Lower leg skin (tissue), 3 donors: ENCODE measurements around the gene DMD.

Experiments used
- POLR2A ChIP-seq, 2 donors: fragments of 450-650 bp; IDR thresholded peaks; one replicate each; pipeline ENCODE4 v1.6.1; 2016 to 2017; ENCODE audit warnings: antibody characterized with exemption in 2 of 2, mild to moderate bottlenecking in 1 of 2, moderate library complexity in 1 of 2
- TF ChIP-seq, protein P1 (sequence below), 3 donors: fragments of 450-650 bp; IDR thresholded peaks; one replicate each; pipeline ENCODE4 v1.5.1; 2016; ENCODE audit warnings: antibody characterized with exemption in 3 of 3, mild to moderate bottlenecking in 3 of 3, moderate library complexity in 2 of 3

DNA sequence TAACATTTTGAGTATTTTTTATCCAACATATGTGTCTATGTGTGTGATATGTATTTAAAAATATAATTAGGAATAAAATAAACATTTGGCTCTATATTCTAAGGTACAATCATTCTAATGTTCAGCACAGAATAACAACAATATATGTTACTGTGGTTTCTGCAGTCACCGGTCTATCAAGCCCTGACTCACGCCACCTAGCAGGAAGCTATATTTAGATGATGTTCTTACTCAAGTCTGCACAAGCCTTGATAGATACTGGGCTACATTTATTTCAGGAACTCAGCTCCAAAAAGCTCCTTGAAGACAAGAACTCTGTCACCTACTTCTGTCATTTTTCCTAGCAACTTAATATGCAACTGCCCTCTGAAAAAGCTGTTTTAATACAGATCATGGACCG is 1987.5 kb downstream of the DMD start:
- TF ChIP-seq, protein P1, sequence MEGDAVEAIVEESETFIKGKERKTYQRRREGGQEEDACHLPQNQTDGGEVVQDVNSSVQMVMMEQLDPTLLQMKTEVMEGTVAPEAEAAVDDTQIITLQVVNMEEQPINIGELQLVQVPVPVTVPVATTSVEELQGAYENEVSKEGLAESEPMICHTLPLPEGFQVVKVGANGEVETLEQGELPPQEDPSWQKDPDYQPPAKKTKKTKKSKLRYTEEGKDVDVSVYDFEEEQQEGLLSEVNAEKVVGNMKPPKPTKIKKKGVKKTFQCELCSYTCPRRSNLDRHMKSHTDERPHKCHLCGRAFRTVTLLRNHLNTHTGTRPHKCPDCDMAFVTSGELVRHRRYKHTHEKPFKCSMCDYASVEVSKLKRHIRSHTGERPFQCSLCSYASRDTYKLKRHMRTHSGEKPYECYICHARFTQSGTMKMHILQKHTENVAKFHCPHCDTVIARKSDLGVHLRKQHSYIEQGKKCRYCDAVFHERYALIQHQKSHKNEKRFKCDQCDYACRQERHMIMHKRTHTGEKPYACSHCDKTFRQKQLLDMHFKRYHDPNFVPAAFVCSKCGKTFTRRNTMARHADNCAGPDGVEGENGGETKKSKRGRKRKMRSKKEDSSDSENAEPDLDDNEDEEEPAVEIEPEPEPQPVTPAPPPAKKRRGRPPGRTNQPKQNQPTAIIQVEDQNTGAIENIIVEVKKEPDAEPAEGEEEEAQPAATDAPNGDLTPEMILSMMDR (IDR thresholded peaks at IDR 0.05), result no peak
- TF ChIP-seq POLR2A (IDR thresholded peaks at IDR 0.05), result no peak
